Stimulated activated CD4-positive, alpha-beta T cell treated with anti-CD3 and anti-CD28 coated beads, Interleukin-4, amount 100 ng/mL, for 4 hours (primary cell): ENCODE results near the gene SCGB1C1.

ENCODE experiments used
- DNase-seq, 2 experiments: peaks; one replicate each; pipeline ENCODE4 v3.0.0-alpha.2; 2020

Gene SCGB1C1

GRCh38 chr11:205221-206001, 12.5 kb downstream of the SCGB1C1 start:
- DNase-seq, result no peak

DNA sequence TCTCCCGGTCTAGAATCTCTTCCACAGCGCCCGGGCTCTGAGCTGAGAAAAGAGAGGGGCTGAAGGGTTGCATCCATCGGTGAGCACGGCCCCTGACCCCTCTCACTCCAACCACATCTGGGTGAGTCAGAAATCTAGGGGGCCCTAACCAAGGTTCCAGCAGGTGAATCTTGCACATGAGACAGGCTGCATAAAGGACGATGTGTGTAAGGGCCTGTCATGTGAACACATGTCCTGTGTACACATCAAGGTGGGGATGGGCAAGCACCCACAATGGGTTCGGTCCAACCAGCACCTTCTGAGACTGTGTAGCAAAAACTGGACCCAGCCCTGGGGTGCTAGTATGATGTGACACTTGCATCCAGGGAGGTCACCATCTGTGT, 13.1 kb downstream of the SCGB1C1 start:
- no peak for DNase-seq

DNA sequence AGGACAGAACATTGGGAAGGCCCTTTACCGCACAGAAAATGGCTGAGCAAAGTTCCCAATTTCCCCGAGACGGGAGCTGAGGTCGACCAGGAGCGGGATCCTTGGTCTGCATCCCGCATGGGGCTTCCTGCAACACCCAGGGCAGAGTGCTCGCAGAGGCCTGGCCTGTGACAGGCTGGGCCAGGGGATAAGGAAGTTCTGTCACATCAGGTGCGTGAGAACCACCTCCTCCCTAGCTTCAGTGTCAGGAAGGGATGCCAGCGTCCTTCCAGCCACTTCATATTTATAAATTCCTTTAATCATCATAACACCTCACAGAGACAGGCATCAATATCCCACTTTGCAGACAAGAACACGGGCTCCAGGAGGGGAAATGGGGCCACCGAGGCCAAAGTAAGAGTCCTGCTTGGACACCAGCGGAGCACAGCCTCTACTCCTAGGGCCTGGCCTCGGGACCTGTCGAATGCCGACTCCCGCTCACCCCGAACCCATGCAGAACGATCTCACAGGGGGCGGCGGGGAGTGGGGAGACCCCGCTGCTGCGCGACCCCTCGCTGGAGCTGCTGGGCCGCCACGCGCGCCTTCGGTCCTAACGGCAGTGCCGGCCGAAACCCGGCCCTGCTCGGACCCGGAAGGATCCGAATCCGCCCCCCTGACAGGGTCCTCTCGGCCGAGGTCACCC, 13.8 kb downstream of the SCGB1C1 start:
- DNase-seq, result peak in 1 of 2 experiments; percentile 14

GRCh38 chr11:207208-207862, 14.5 kb downstream of the SCGB1C1 start, which contains the start of the genes BET1L and RIC8A:
Gene BET1L (minus strand): TSS chr11:207399. CDS start chr11:207321, 78 bp downstream.
Gene RIC8A (plus strand): TSS chr11:207708. CDS start chr11:208855, 1,147 bp downstream.
- peak; percentile 93 to 98 for DNase-seq

DNA sequence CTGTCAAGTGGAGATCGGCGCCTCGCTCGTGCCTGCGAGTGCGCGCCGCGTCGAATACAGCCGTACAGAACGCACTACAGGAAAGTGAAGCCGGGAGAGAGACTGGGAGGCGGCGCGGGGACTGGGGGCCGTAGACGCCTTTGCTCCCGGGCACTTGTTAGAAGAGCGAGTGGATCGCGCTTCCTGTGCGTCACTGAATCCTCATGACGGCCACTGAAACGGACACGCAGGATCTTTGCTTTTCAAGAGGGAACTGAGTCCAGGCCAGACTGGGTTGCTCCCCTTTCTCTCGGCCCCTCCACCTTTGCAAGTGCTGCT, 14.9 kb downstream of the SCGB1C1 start:
- DNase-seq, result no peak

DNA sequence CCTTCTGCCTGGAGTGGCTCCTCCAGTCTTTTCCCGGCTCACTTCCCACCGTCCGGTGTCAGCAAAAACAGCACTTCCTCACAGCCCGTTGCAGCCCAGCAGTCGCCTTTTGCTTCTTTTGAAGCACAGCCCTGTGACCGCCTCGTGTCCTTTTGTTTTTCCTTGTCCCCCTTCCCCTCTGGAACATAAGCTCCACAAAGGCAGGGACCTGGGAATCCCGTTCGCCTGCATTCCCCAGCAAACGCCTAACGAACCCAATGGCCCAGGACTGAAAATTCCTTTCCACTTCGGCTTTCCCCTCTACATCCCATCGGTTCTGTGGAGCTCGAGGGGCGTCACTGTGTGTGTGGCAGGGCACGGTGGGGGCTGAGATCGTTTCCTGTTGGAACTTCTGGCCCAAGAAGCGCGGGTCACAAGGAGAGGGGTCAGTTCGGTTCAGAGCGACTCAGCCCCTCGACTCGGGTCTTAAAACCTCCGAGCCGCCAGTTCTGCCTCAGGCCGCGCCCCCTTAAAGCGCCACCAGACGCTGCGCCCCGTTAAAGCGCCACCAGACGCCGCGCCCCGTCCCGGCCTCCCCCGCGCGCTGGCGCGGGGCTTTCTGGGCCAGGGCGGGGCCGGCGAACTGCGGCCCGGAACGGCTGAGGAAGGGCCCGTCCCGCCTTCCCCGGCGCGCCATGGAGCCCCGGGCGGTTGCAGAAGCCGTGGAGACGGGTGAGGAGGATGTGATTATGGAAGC, 15.5 kb downstream of the SCGB1C1 start:
- DNase-seq, result peak; percentile 77 to 80

- peak in 1 of 2 experiments; percentile 64 for DNase-seq
Measured at GRCh38 chr11:208917-209260, 16.0 kb downstream of the SCGB1C1 start.

DNA sequence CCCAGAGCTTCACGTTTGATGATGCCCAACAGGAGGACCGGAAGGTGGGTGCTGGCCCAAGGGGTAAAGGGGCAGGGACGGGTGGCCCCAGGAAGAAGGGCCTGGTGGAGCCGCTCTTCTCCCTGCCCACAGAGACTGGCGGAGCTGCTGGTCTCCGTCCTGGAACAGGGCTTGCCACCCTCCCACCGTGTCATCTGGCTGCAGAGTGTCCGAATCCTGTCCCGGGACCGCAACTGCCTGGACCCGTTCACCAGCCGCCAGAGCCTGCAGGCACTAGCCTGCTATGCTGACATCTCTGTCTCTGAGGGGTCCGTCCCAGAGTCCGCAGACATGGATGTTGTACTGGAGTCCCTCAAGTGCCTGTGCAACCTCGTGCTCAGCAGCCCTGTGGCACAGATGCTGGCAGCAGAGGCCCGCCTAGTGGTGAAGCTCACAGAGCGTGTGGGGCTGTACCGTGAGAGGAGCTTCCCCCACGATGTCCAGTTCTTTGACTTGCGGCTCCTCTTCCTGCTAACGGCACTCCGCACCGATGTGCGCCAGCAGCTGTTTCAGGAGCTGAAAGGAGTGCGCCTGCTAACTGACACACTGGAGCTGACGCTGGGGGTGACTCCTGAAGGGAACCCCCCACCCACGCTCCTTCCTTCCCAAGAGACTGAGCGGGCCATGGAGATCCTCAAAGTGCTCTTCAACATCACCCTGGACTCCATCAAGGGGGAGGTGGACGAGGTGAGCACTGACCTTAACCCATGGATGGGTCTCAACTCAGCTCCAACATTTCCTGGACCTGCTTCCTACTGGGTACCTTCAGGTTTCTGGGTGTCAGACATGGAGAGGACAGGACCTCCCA, 16.6 kb downstream of the SCGB1C1 start:
- DNase-seq, result no peak

DNA sequence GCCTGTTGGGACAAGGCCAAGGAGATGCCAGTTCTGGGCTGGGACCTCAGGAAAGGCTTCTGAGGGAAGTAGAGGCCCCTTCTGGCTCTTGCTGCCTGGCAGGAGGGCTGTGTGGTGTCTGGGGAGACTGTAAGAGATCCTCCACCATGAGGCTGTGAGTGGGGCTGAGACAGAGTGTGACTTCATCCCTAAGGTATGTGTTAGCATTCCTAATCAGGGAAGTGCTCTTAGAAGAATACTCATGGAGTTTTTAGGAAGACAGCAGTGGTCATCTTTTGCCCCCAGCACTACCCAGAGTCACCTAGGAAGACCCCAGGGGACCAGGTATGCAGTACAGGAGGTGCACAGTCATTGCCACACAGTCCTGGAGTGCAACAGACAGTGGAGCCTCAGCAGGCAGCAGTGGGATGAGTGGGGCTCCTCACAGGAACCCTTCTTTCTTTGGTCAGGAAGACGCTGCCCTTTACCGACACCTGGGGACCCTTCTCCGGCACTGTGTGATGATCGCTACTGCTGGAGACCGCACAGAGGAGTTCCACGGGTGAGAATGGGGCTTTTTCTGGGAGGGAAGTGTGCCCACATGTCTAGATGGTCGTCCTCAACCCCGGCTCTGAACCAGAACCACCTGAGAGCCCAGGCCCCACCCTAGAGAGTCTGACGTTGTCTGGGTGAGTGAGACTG, 17.4 kb downstream of the SCGB1C1 start:
- no peak for DNase-seq

- no peak for DNase-seq
Measured at GRCh38 chr11:210803-211180, 17.9 kb downstream of the SCGB1C1 start.

DNA sequence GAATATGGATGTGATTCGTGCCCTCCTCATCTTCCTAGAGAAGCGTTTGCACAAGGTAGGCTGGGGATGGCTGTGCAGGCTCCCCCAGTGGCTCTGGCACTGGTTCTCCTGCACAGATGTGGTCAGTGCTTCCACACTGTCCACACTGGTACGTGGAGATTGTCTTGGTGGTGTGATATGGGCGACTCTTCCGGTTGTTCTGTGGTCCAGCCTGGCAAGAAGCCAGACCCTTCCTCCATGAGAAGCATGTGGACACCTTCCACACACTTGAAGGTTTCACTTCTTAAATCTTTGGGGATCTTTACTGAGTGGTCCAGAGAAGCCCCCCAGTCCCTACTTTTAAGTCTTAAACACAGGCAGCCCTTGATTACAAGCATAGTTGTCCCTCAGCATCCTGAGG, 18.4 kb downstream of the SCGB1C1 start:
- DNase-seq, result no peak

DNA sequence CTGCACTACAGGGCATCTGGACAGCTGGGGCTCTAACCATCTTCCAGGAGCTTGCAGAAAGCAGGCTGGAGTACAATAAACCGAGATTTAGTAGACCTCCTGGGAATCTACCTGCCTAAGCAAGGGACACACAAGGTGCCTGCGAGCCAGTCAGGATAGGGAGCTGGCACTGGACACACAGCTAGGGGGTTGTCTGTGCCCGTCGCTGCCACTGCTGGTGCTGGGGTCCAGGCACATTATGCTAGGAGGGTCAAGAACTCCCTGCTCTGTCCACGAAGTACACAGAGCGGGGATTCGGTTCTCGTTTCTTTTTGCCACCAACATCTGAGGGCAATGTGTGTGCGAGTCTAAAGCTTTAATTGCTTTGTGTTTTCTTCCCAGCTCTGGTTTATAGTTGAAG, 18.9 kb downstream of the SCGB1C1 start:
- DNase-seq, result no peak

DNA sequence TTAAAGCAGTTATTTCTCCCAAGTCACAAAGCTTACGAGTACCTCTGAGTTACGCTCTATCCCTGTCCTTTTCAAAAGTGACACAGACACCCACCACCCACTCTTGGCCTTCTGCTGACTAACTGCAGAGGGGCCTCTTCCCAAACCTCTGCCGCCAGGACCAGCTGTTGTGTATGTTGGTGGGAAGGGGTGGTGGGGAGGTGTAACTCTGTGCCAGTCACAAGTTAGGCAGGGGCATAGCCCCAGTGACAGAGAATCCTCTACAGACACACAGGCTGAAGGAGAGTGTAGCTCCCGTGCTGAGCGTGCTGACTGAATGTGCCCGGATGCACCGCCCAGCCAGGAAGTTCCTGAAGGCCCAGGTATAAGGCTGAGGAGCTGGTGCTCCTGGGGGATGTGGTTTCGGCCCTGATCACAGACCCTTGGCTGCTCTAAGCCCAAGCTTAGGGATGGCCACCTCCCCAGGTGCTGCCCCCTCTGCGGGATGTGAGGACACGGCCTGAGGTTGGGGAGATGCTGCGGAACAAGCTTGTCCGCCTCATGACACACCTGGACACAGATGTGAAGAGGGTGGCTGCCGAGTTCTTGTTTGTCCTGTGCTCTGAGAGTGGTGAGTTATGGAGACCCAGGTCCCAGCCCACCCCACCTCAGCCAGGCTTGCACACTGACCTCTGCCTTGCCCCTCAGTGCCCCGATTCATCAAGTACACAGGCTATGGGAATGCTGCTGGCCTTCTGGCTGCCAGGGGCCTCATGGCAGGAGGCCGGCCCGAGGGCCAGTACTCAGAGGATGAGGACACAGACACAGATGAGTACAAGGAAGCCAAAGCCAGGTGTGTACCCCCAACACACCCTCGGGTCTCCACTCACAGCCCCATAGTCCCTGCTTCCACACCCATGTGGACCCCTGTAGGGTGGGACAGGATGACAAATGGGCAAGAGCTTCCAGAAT, 19.5 kb downstream of the SCGB1C1 start:
- DNase-seq, result no peak

DNA sequence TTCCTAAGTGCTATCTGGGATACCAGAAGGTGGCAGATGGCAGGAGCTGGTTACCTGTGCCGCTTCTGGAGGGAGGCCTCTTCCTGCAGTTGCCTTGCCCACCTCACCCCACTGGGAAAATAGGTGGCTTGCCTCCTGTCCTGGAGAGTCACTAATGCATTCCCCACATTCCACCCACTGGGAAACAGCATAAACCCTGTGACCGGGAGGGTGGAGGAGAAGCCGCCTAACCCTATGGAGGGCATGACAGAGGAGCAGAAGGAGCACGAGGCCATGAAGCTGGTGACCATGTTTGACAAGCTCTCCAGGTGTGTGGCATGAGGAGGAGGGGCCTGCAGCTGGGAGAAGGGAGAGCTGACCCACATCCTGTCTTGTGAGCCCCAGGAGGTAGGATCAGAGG, 20.2 kb downstream of the SCGB1C1 start:
- no peak for DNase-seq

DNA sequence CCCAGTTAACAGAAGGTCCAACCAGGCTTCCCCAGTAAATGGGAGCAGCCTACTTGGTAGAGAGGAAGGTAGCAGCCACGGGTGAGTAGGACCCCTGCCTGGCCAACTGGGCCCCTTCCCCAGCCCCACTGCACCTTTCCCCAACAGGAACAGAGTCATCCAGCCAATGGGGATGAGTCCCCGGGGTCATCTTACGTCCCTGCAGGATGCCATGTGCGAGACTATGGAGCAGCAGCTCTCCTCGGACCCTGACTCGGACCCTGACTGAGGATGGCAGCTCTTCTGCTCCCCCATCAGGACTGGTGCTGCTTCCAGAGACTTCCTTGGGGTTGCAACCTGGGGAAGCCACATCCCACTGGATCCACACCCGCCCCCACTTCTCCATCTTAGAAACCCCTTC, 21.2 kb downstream of the SCGB1C1 start:
- DNase-seq, result no peak

DNA sequence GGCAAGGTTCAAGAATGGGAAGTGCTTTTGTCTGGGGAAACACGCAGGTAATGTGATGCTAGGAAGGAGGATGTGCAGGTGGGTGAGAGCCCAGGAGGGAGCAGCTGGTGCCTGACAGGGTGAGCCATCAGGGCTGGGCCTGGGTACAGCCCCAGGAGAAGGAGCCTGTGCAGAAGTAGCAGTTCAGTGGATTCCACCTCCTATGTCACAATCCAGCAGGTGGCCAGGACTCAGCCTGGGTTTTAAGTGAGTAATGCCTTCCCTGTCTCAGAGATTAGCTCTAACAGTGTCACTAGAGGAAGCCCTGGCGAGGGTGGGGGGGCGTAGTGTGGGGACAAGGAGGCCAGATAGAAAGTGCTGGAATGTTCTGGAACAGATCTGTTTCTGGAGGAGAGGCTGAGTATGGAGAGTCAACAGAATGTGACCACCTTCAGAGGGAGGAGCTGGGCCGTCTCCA, 22.7 kb downstream of the SCGB1C1 start:
- no peak for DNase-seq

- no peak for DNase-seq
Measured at GRCh38 chr11:216081-216974, 23.4 kb downstream of the SCGB1C1 start.

DNA sequence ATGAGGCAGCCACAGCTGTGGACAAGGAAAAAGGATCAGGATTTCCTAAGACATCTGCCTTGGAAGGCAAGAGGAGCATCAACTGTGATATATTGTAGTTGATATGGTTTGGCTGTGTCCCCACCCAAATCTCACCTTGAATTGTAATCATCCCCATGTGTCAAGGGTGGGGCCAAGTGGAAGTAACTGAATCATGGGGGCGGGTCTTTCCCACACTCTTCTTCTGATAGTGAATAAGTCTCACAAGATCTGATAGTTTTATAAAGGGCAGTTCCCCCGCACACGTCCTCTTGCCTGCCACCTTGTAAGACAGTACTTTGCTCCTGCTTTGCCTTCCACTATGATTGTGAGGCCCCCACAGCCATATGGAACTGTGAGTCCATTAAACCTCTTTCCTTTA, 24.8 kb downstream of the SCGB1C1 start:
- DNase-seq, result peak in 1 of 2 experiments; percentile 29

GRCh38 chr11:218815-219593, 26.1 kb downstream of the SCGB1C1 start:
- no peak for DNase-seq
